Endothelial cell of umbilical vein (primary cell): ENCODE data around the gene LAIR2.
A peak's percentile ranks its signal among the peaks of the same experiment; 100 is the strongest.

Source experiments
- CTCF ChIP-seq, 2 donors: IDR thresholded peaks; 1 replicate in 1 of 2; 2 replicates in 1 of 2; pipeline ENCODE4 v1.5.1; 2011; ENCODE audit warnings: low read length in 2 of 2, mild to moderate bottlenecking in 2 of 2, moderate library complexity in 2 of 2, control low read depth in 1 of 2, inconsistent platforms in 1 of 2, low read depth in 1 of 2; ENCODE audit not compliant: insufficient read depth in 1 of 2; ENCODE audit errors: extremely low read depth in 1 of 2
- EZH2 ChIP-seq: IDR thresholded peaks from 2 replicates; pipeline ENCODE4 v1.6.1; 2012; ENCODE audit warnings: borderline replicate concordance, low read depth, mild to moderate bottlenecking, moderate library complexity, low read length, inconsistent platforms; ENCODE audit not compliant: severe bottlenecking
- FOS ChIP-seq: IDR thresholded peaks from 2 replicates; pipeline ENCODE4 v1.6.1; 2011; ENCODE audit warnings: mild to moderate bottlenecking, low read length, moderate library complexity, borderline replicate concordance; ENCODE audit not compliant: insufficient read depth
- GATA2 ChIP-seq: IDR thresholded peaks from 2 replicates; pipeline ENCODE4 v1.7.0; 2011; ENCODE audit warnings: low read depth, mild to moderate bottlenecking, moderate library complexity, mixed read lengths, low read length; ENCODE audit not compliant: insufficient read length, insufficient read depth
- MAX ChIP-seq: IDR thresholded peaks from 2 replicates; pipeline ENCODE4 v1.6.1; 2011; ENCODE audit not compliant: insufficient read depth, insufficient read length
- MYC ChIP-seq: IDR thresholded peaks from one replicate; pipeline ENCODE4 v1.6.1; 2011; ENCODE audit warnings: mild to moderate bottlenecking, low read depth, low read length
- POLR2A ChIP-seq: IDR thresholded peaks from 2 replicates; pipeline ENCODE4 v1.6.1; 2012; ENCODE audit warnings: low read depth, mild to moderate bottlenecking, control low read depth, low read length
- POLR2AphosphoS5 ChIP-seq: IDR thresholded peaks from 2 replicates; pipeline ENCODE4 v1.6.1; 2012; ENCODE audit warnings: low read depth, mild to moderate bottlenecking, control low read depth, low read length, moderate library complexity; ENCODE audit not compliant: insufficient read depth

GRCh38 chr19:54461613-54462012 lies 41.0 kb upstream of the LAIR2 start:
- TF ChIP-seq EZH2 (no peak), CTCF (IDR thresholded peaks at IDR 0.05; ENCODE audit: extremely low read depth in 1 of 2, insufficient read depth in 1 of 2, low read depth in 1 of 2, low read length in 2 of 2) (no peak), MAX (no peak), POLR2AphosphoS5 (peak; percentile 13), POLR2A (no peak), MYC (no peak), GATA2 (no peak), FOS (no peak)
